Esophagus squamous epithelium (tissue), 5 donors: ENCODE data around the gene TOR1A. TPM values are rescaled to one million over a fixed set of nuclear protein-coding genes. Genes with fewer than 3 reads are reported as not detected.
"Not testable (repeated sequence)": the region's sequence is repeated elsewhere in the genome, so short reads cannot be mapped to it uniquely, and the experiment has no call there.

Experiments used
- DNase-seq: peaks from one replicate; lab custom pipeline; 2025; lab: John Stamatoyannopoulos, UW
- H3K27ac ChIP-seq, 4 donors: fragments of 200-600 bp; sonication (generic); one replicate each; pipeline ENCODE4 v1.5.1; 2016 to 2019; ENCODE audit warnings: mild to moderate bottlenecking in 1 of 4
- H3K27me3 ChIP-seq, 4 donors: fragments of 200-600 bp; sonication (generic); 1 replicate in 3 of 4; 2 replicates in 1 of 4; pipeline versions ENCODE4 v1.5.1 to v1.6.0; 2017 to 2021; ENCODE audit warnings: antibody characterized with exemption in 1 of 4
- H3K36me3 ChIP-seq, 3 donors: fragments of 200-600 bp; sonication (generic); one replicate each; pipeline ENCODE4 v1.5.1; 2016 to 2019
- H3K4me1 ChIP-seq, 3 donors: fragments of 200-600 bp; sonication (generic); one replicate each; pipeline ENCODE4 v1.5.1; 2017 to 2019
- H3K4me3 ChIP-seq, 4 donors: fragments of 200-600 bp; sonication (generic); 1 replicate in 3 of 4; 2 replicates in 1 of 4; pipeline ENCODE4 v1.5.1; 2016 to 2019; ENCODE audit warnings: mild to moderate bottlenecking in 2 of 4, moderate library complexity in 1 of 4
- H3K9me3 ChIP-seq, 3 donors: fragments of 200-600 bp; sonication (generic); one replicate each; pipeline ENCODE4 v1.5.1; 2016 to 2019
- CTCF ChIP-seq, 6 experiments: fragments of 450-650 bp in 4 of 6; fragments of 200-600 bp in 2 of 6; sonication (generic) in 2 of 6; IDR thresholded peaks; one replicate each; pipeline ENCODE4 v1.5.1; 2016 to 2019; ENCODE audit warnings: antibody characterized with exemption in 6 of 6, mild to moderate bottlenecking in 4 of 6, moderate library complexity in 4 of 6
- POLR2A ChIP-seq, 4 donors: fragments of 450-650 bp; IDR thresholded peaks; one replicate each; pipeline ENCODE4 v1.6.1; 2017; ENCODE audit warnings: antibody characterized with exemption in 4 of 4, mild to moderate bottlenecking in 4 of 4, moderate library complexity in 3 of 4
- WGBS, 2 donors: methylation state at CpG; one replicate each; pipeline ENCODE4 v1.1.5; 2018; 5-methylcytosine and 5-hydroxymethylcytosine counted together
- intact Hi-C: fragments of 100-400 bp; cut with DNase I; formaldehyde crosslinking; loops from one replicate; pipeline ENCODE4 v1.15.0; 2022
- total RNA-seq, 4 donors: library from RNA; depleted of rRNA; stranded (reverse); fragments of >200 nt; gene quantifications; one replicate each; pipeline ENCODE4 v1.1.0, GENCODE V29; 2016
- donor health status: DM: yes; HTN: yes; CAD: no.

TOR1A gene
- total RNA-seq, 4 donors from 2014 or later: 11.3 to 34.7 (median 24.8) TPM

GRCh38 chr9:129806061-129806460 lies 17.9 kb downstream of the TOR1A start:
- Histone ChIP-seq H3K27ac (no peak overlapping the region), H3K9me3 (no peaks in the 10 kb centered on the region), H3K4me3 (no peak overlapping the region), H3K4me1 (peaks cover 8 to 26% (median 9%) of the 10 kb centered on the region in 3 donors), H3K27me3 (no peaks in the 10 kb centered on the region), H3K36me3 (peaks cover 0 to 64% (median 3%) of the 10 kb centered on the region in 3 donors)
- intact Hi-C loops: no loop called here
- TF ChIP-seq POLR2A (IDR thresholded peaks at IDR 0.05) (no peak), CTCF (IDR thresholded peaks at IDR 0.05) (no peak)
- DNase-seq: no peak
- 56 to 61% methylated on average over 4 of the region's 4 CpGs for WGBS, 2 donors

- H3K4me1 ChIP-seq: peaks cover 8 to 26% (median 9%) of the 10 kb centered on the region in 3 donors
- intact Hi-C loops: no loop called here
- peaks cover 0 to 40% (median 3%) of the 10 kb centered on the region in 3 donors for H3K36me3 ChIP-seq
- no peak for DNase-seq
- H3K27ac ChIP-seq: peak overlapping the region; percentile 91 to 96 (median 92)
- 1% methylated on average over 14 of the region's 14 CpGs; no CpG with 5 or more reads in 1 of the 2 donors for WGBS, 2 donors
- TF ChIP-seq POLR2A (IDR thresholded peaks at IDR 0.05) (no peak), CTCF (IDR thresholded peaks at IDR 0.05) (no peak)
- H3K9me3 ChIP-seq: no peaks in the 10 kb centered on the region
- peak overlapping the region; percentile 75 to 99 (median 94) for H3K4me3 ChIP-seq
- H3K27me3 ChIP-seq: no peaks in the 10 kb centered on the region
Measured at GRCh38 chr9:129803676-129804060, 20.3 kb downstream of the TOR1A start.

- no peaks in the 10 kb centered on the region for H3K27me3 ChIP-seq
- H3K9me3 ChIP-seq: no peaks in the 10 kb centered on the region
- peaks cover 8 to 26% (median 9%) of the 10 kb centered on the region in 3 donors for H3K4me1 ChIP-seq
- peak within 1 kb of the TSS; percentile 75 to 99 (median 94) for H3K4me3 ChIP-seq
- 0 to 1% methylated on average over 3 to 41 of the region's 93 CpGs for WGBS, 2 donors
- TF ChIP-seq POLR2A (IDR thresholded peaks at IDR 0.05) (peak in 3 of 4 donors; percentile 29 to 82 (median 81)), CTCF (IDR thresholded peaks at IDR 0.05) (peak in 1 of 6 experiments; percentile 5)
- H3K27ac ChIP-seq: peak within 1 kb of the TSS; percentile 91 to 96 (median 92)
- DNase-seq: peak; percentile 82
- peaks cover 0 to 34% (median 3%) of the 10 kb centered on the region in 3 donors for H3K36me3 ChIP-seq
- intact Hi-C loops: no loop called here
Measured at GRCh38 chr9:129802833-129803675, 20.9 kb downstream of the TOR1A start, which contains the start of gene TOR1B. Gene TOR1B, plus strand, starts transcription at chr9:129803184. Its CDS starts 29 bp downstream, at chr9:129803213.

GRCh38 chr9:129801504-129801903 lies 22.4 kb downstream of the TOR1A start:
- TF ChIP-seq POLR2A (IDR thresholded peaks at IDR 0.05) (no peak), CTCF (IDR thresholded peaks at IDR 0.05) (no peak)
- peaks cover 8 to 26% (median 9%) of the 10 kb centered on the region in 3 donors for H3K4me1 ChIP-seq
- no peaks in the 10 kb centered on the region for H3K9me3 ChIP-seq
- intact Hi-C loops: no loop called here
- 81 to 89% methylated on average over 15 to 17 of the region's 17 CpGs for WGBS, 2 donors
- DNase-seq: no peak
- H3K27ac ChIP-seq: no peak overlapping the region
- H3K4me3 ChIP-seq: no peak overlapping the region
- H3K36me3 ChIP-seq: peaks cover 0 to 19% (median 3%) of the 10 kb centered on the region in 3 donors
- no peaks in the 10 kb centered on the region for H3K27me3 ChIP-seq

GRCh38 chr9:129798973-129799372 lies 25.0 kb downstream of the TOR1A start:
- TF ChIP-seq POLR2A (IDR thresholded peaks at IDR 0.05) (no peak), CTCF (IDR thresholded peaks at IDR 0.05) (no peak)
- intact Hi-C loops: no loop called here
- H3K9me3 ChIP-seq: no peaks in the 10 kb centered on the region
- no peak overlapping the region for H3K4me3 ChIP-seq
- no peak overlapping the region for H3K27ac ChIP-seq
- H3K27me3 ChIP-seq: peaks cover 0 to 15% (median 0%) of the 10 kb centered on the region in 4 donors
- no peak for DNase-seq
- peaks cover 3 to 9% (median 4%) of the 10 kb centered on the region in 3 donors for H3K4me1 ChIP-seq
- no peaks in the 10 kb centered on the region for H3K36me3 ChIP-seq
- 47 to 54% methylated on average over 6 of the region's 6 CpGs for WGBS, 2 donors

- intact Hi-C loops, H3K4me3 ChIP-seq, H3K9me3 ChIP-seq, DNase-seq, H3K36me3 ChIP-seq, H3K27ac ChIP-seq, H3K4me1 ChIP-seq: not testable (repeated sequence)
- peaks cover 0 to 37% (median 0%) of the 10 kb centered on the region in 4 donors for H3K27me3 ChIP-seq
- 0 to 67% methylated on average over 1 to 2 of the region's 2 CpGs for WGBS, 2 donors
Measured at GRCh38 chr9:129796029-129796428, 27.9 kb downstream of the TOR1A start.
